SK-N-SH (cell line): ENCODE measurements around the gene N4BP2L2. TPM values are rescaled to one million over a fixed set of nuclear protein-coding genes. Genes with fewer than 3 reads are reported as not detected.
"Not testable (repeated sequence)": the region's sequence is repeated elsewhere in the genome, so short reads cannot be mapped to it uniquely, and the experiment has no call there.

Source experiments
- CTCF ChIA-PET: fragments of 300-600, 350-600 bp; formaldehyde crosslinking; extraction: SDS; loops from one replicate; lab custom pipeline; 2021; lab: Yijun Ruan, JAX
- POLR2A ChIA-PET: fragments of 350-600 bp; sonication (Branson Sonifier 250); formaldehyde crosslinking; extraction: SDS; loops from one replicate; lab custom pipeline; 2020; ENCODE audit warnings: antibody characterized with exemption, inconsistent platforms; lab: Yijun Ruan, JAX
- DNase-seq: peaks from one replicate; pipeline ENCODE4 v3.0.0; 2012
- H2AFZ ChIP-seq: fragments of 200-600 bp; sonication (generic); 2 replicates; pipeline ENCODE4 v1.8.1; 2016; ENCODE audit warnings: antibody characterized with exemption, mild to moderate bottlenecking, low read depth
- H3F3A ChIP-seq: fragments of 200-600 bp; sonication (generic); replicated peaks from 2 replicates; pipeline ENCODE3; 2016; ENCODE audit warnings: antibody characterized with exemption, mild to moderate bottlenecking; ENCODE audit not compliant: insufficient read depth
- H3K27ac ChIP-seq, 2 experiments: fragments of 200-500 bp in 1 of 2; fragments of 200-600 bp in 1 of 2; sonication (Bioruptor generic) in 1 of 2; sonication (generic), shearing (Covaris generic) in 1 of 2; 2 replicates each; pipeline versions ENCODE4 v1.5.1 to v1.6.1; 2014 to 2016; ENCODE audit warnings: low read depth in 2 of 2, inconsistent platforms in 1 of 2, low read length in 1 of 2, mild to moderate bottlenecking in 1 of 2, mixed read lengths in 1 of 2
- H3K27me3 ChIP-seq: fragments of 200-600 bp; sonication (generic), shearing (Covaris generic); 2 replicates; pipeline ENCODE4 v1.6.1; 2016; ENCODE audit warnings: mixed run types; ENCODE audit not compliant: insufficient read depth
- H3K36me3 ChIP-seq, 2 experiments: fragments of 200-500 bp in 1 of 2; fragments of 200-600 bp in 1 of 2; sonication (Bioruptor generic) in 1 of 2; sonication (generic) in 1 of 2; replicated peaks in 1 of 2; 2 replicates each; pipeline versions ENCODE3 to v1.5.1; 2014 to 2016; ENCODE audit warnings: low read length in 1 of 2, mild to moderate bottlenecking in 1 of 2; ENCODE audit not compliant: insufficient read depth in 2 of 2, control insufficient read depth in 1 of 2
- H3K4me1 ChIP-seq, 2 experiments: fragments of 200-500 bp in 1 of 2; fragments of 200-600 bp in 1 of 2; sonication (Bioruptor generic) in 1 of 2; sonication (generic), shearing (Covaris generic) in 1 of 2; 2 replicates each; pipeline versions ENCODE4 v1.5.1 to v1.6.1; 2014 to 2016; ENCODE audit warnings: low read depth in 1 of 2, low read length in 1 of 2, mixed run types in 1 of 2; ENCODE audit not compliant: insufficient read depth in 2 of 2, control insufficient read depth in 1 of 2
- H3K4me2 ChIP-seq: fragments of 200-600 bp; sonication (generic), shearing (Covaris generic); 2 replicates; pipeline ENCODE4 v1.6.1; 2017; ENCODE audit warnings: mixed run types
- H3K4me3 ChIP-seq, 2 experiments: fragments of 200-500 bp in 1 of 2; fragments of 200-600 bp in 1 of 2; sonication (Bioruptor generic) in 1 of 2; sonication (generic), shearing (Covaris generic) in 1 of 2; 2 replicates each; pipeline versions ENCODE4 v1.5.1 to v1.8.1; 2014 to 2016; ENCODE audit warnings: low read depth in 2 of 2, inconsistent platforms in 1 of 2, low read length in 1 of 2, mild to moderate bottlenecking in 1 of 2, mixed read lengths in 1 of 2, moderate library complexity in 1 of 2
- H3K79me2 ChIP-seq: fragments of 200-600 bp; sonication (generic); 2 replicates; pipeline ENCODE4 v1.8.1; 2017; ENCODE audit warnings: mild to moderate bottlenecking; ENCODE audit not compliant: insufficient read depth
- H3K9ac ChIP-seq: fragments of 200-600 bp; sonication (generic); 2 replicates; pipeline ENCODE4 v1.6.1; 2017; ENCODE audit warnings: mixed run types
- H3K9me2 ChIP-seq: fragments of 200-600 bp; sonication (generic); 2 replicates; pipeline ENCODE4 v1.6.1; 2017; ENCODE audit warnings: mixed run types
- H3K9me3 ChIP-seq: fragments of 200-600 bp; sonication (generic); 2 replicates; pipeline ENCODE4 v1.6.1; 2017; ENCODE audit warnings: mixed run types, mild to moderate bottlenecking, moderate library complexity
- H4K20me1 ChIP-seq: fragments of 200-600 bp; sonication (generic); 2 replicates; pipeline ENCODE4 v1.6.1; 2017; ENCODE audit warnings: mild to moderate bottlenecking, mixed run types; ENCODE audit not compliant: insufficient read depth
- CHD2 ChIP-seq: fragments of 150-350 bp; IDR thresholded peaks from 2 replicates; pipeline ENCODE4 v1.6.1; 2018; ENCODE audit warnings: low read length; ENCODE audit not compliant: partially characterized antibody
- CTCF ChIP-seq: fragments of 200-600 bp; sonication (generic); IDR thresholded peaks from 2 replicates; pipeline ENCODE4 v1.6.1; 2017; ENCODE audit warnings: antibody characterized with exemption, mild to moderate bottlenecking, moderate library complexity
- ELF1 ChIP-seq: IDR thresholded peaks from 2 replicates; pipeline ENCODE4 v1.4.0; 2012
- EP300 ChIP-seq, 2 experiments: IDR thresholded peaks; 2 replicates each; pipeline versions ENCODE4 v1.4.0 to v1.6.1; 2012; ENCODE audit warnings: borderline replicate concordance in 1 of 2, low read depth in 1 of 2, low read length in 1 of 2
- EZH2phosphoT487 ChIP-seq: fragments of 200-600 bp; sonication (generic); IDR thresholded peaks from 2 replicates; pipeline ENCODE4 v1.6.1; 2017; ENCODE audit warnings: low read depth, mixed run types, mild to moderate bottlenecking, antibody characterized with exemption, moderate library complexity, borderline replicate concordance
- FOSL2 ChIP-seq: IDR thresholded peaks from 2 replicates; pipeline ENCODE4 v1.4.0; 2012; ENCODE audit warnings: low read depth, mild to moderate bottlenecking, moderate library complexity, borderline replicate concordance
- FOXJ3 ChIP-seq: sonication (generic); formaldehyde crosslinking; IDR thresholded peaks from 2 replicates; pipeline ENCODE4 v1.5.1; 2020; ENCODE audit warnings: mild to moderate bottlenecking, missing genetic modification reagents
- FOXM1 ChIP-seq: IDR thresholded peaks from 2 replicates; pipeline ENCODE4 v1.4.0; 2012; ENCODE audit warnings: low read depth, mild to moderate bottlenecking
- GATA2 ChIP-seq: sonication (generic); formaldehyde crosslinking; IDR thresholded peaks from 2 replicates; pipeline ENCODE4 v1.5.0; 2020; ENCODE audit warnings: mild to moderate bottlenecking, missing genetic modification reagents
- JUND ChIP-seq: IDR thresholded peaks from 2 replicates; pipeline ENCODE4 v1.4.0; 2012
- NFIC ChIP-seq: IDR thresholded peaks from 2 replicates; pipeline ENCODE4 v1.4.0; 2012; ENCODE audit warnings: borderline replicate concordance
- NRF1 ChIP-seq: IDR thresholded peaks from 2 replicates; pipeline ENCODE4 v1.6.1; 2012; ENCODE audit warnings: low read depth, mild to moderate bottlenecking, low read length
- PBX3 ChIP-seq: IDR thresholded peaks from 2 replicates; pipeline ENCODE4; 2012
- POLR2AphosphoS5 ChIP-seq: IDR thresholded peaks from 2 replicates; pipeline ENCODE4 v1.6.1; 2012; ENCODE audit warnings: low read depth, low read length
- TCF12 ChIP-seq: IDR thresholded peaks from 2 replicates; pipeline ENCODE4 v1.4.0; 2012
- USF1 ChIP-seq: IDR thresholded peaks from 2 replicates; pipeline ENCODE4 v1.4.0; 2012; ENCODE audit warnings: low read depth, borderline replicate concordance
- USF2 ChIP-seq: fragments of 150-350 bp; IDR thresholded peaks from 2 replicates; pipeline ENCODE4 v1.6.1; 2017; ENCODE audit warnings: antibody characterized with exemption, low read length, low read depth, borderline replicate concordance
- YY1 ChIP-seq: IDR thresholded peaks from 2 replicates; pipeline ENCODE4 v1.4.0; 2012; ENCODE audit warnings: low read depth, mild to moderate bottlenecking
- WGBS: methylation state at CpG from one replicate; pipeline ENCODE4 v1.1.6; 2017; ENCODE audit warnings: low lambda C conversion rate; 5-methylcytosine and 5-hydroxymethylcytosine counted together
- polyA plus RNA-seq, 3 experiments: library from polyadenylated mRNA; depleted of rRNA; stranded (reverse); fragments of >200 nt; gene quantifications; 2 replicates each; pipeline ENCODE4 v1.2.3, GENCODE V29; 2012

Gene N4BP2L2
- polyA plus RNA-seq, 1 of the 3 experiments (the other 2 are of a cell fraction): 16.0 TPM

- TF ChIP-seq ELF1 (no peak), EZH2phosphoT487 (no peak), JUND (no peak), POLR2AphosphoS5 (no peak), NFIC (no peak), NRF1 (no peak), CTCF (no peak), USF1 (no peak), TCF12 (no peak), FOSL2 (no peak), EP300 (IDR thresholded peaks at IDR 0.05; ENCODE audit: borderline replicate concordance in 1 of 2, low read depth in 1 of 2, low read length in 1 of 2) (no peak), CHD2 (no peak), YY1 (no peak), FOXM1 (no peak), PBX3 (no peak), GATA2 (no peak), USF2 (no peak), FOXJ3 (CRISPR knock-in tag) (no peak)
- ChIA-PET CTCF (no interaction called here), POLR2A (no interaction called here)
- Histone ChIP-seq H3K27me3 (no peaks in the 10 kb centered on the region), H2AFZ (no peak overlapping the region), H3K4me3 (no peak overlapping the region), H3K4me2 (no peak overlapping the region), H3K36me3 (no peaks in the 10 kb centered on the region), H3K4me1 (no peaks in the 10 kb centered on the region), H3K9me3 (no peaks in the 10 kb centered on the region), H4K20me1 (no peaks in the 10 kb centered on the region), H3K79me2 (no peaks in the 10 kb centered on the region), H3K9ac (no peak overlapping the region), H3K9me2 (no peaks in the 10 kb centered on the region), H3K27ac (no peak overlapping the region), H3F3A (no peaks in the 10 kb centered on the region)
- WGBS: 89% methylated on average over 3 of the region's 3 CpGs
- no peak for DNase-seq
Observed at GRCh38 chr13:32577032-32577431, 38.4 kb upstream of the N4BP2L2 start.

GRCh38 chr13:32575687-32576086 is 37.1 kb upstream of the N4BP2L2 start:
- H3K36me3 ChIP-seq, POLR2A ChIA-PET, H3K4me1 ChIP-seq, H4K20me1 ChIP-seq, H3K4me2 ChIP-seq, DNase-seq, H3K9ac ChIP-seq, H3K9me2 ChIP-seq, H3K9me3 ChIP-seq, H3F3A ChIP-seq, H3K79me2 ChIP-seq, H3K27me3 ChIP-seq, H3K4me3 ChIP-seq, H3K27ac ChIP-seq, H2AFZ ChIP-seq, CTCF ChIA-PET: not testable (repeated sequence)
- 55% methylated on average over 4 of the region's 4 CpGs for WGBS

GRCh38 chr13:32560842-32561241 is 22.2 kb upstream of the N4BP2L2 start:
- H3K4me2 ChIP-seq, POLR2A ChIA-PET, H3K27me3 ChIP-seq, H4K20me1 ChIP-seq, H3K4me3 ChIP-seq, DNase-seq, H3F3A ChIP-seq, H3K36me3 ChIP-seq, H3K79me2 ChIP-seq, H3K9ac ChIP-seq, H2AFZ ChIP-seq, H3K4me1 ChIP-seq, H3K9me2 ChIP-seq, H3K9me3 ChIP-seq, H3K27ac ChIP-seq: not testable (repeated sequence)
- 77% methylated on average over 1 of the region's 1 CpG for WGBS
- CTCF ChIA-PET: interaction anchor here (1.8 kb wide), 1 partner anchor 20 kb away, joined by 8 read pairs; no protein-coding TSS in a partner anchor
